Measurements from ENCODE around the gene BMP7. TPM values are rescaled to one million over a fixed set of nuclear protein-coding genes. Genes with fewer than 3 reads are reported as not detected.

BMP7 gene
- total RNA-seq, 1 donor from 2014 or later: 17.2 TPM

- H3K27me3 ChIP-seq: no peaks in the 10 kb centered on the region
- TF ChIP-seq CTCF (IDR thresholded peaks at IDR 0.05) (no peak), POLR2AphosphoS5 (IDR thresholded peaks at IDR 0.05; ENCODE audit: insufficient read depth in 1 of 2, low read depth in 1 of 2) (no peak), POLR2A (IDR thresholded peaks at IDR 0.05) (no peak)
- no peaks in the 10 kb centered on the region for H3K9me3 ChIP-seq
- H3K4me1 ChIP-seq: peaks cover 18% of the 10 kb centered on the region
- no peaks in the 10 kb centered on the region for H3K36me3 ChIP-seq
- intact Hi-C loops (cut with DNase I): no loop called here
- no peak overlapping the region for H3K27ac ChIP-seq
- H3K4me3 ChIP-seq: no peak overlapping the region
- no peak for DNase-seq (ENCODE audit: extremely low spot score in 2 of 2)
Observed at GRCh38 chr20:57247292-57247965, 19.0 kb downstream of the BMP7 start.

GRCh38 chr20:57245997-57246396, 20.4 kb downstream of the BMP7 start:
- Histone ChIP-seq H3K4me3 (no peak overlapping the region), H3K27me3 (no peaks in the 10 kb centered on the region), H3K4me1 (peaks cover 22% of the 10 kb centered on the region), H3K36me3 (no peaks in the 10 kb centered on the region), H3K9me3 (no peaks in the 10 kb centered on the region), H3K27ac (no peak overlapping the region)
- no peak for TF ChIP-seq POLR2AphosphoS5 (IDR thresholded peaks at IDR 0.05; ENCODE audit: insufficient read depth in 1 of 2, low read depth in 1 of 2)
- TF ChIP-seq POLR2A (IDR thresholded peaks at IDR 0.05): no peak
- no peak for TF ChIP-seq CTCF (IDR thresholded peaks at IDR 0.05)
- DNase-seq (ENCODE audit: extremely low spot score in 2 of 2): no peak
- intact Hi-C loops (cut with DNase I): no loop called here

- H3K27ac ChIP-seq: no peak overlapping the region
- H3K9me3 ChIP-seq: no peaks in the 10 kb centered on the region
- no peaks in the 10 kb centered on the region for H3K27me3 ChIP-seq
- H3K4me3 ChIP-seq: no peak overlapping the region
- TF ChIP-seq CTCF (IDR thresholded peaks at IDR 0.05) (no peak), POLR2A (IDR thresholded peaks at IDR 0.05) (no peak), POLR2AphosphoS5 (IDR thresholded peaks at IDR 0.05; ENCODE audit: insufficient read depth in 1 of 2, low read depth in 1 of 2) (no peak)
- peaks cover 19% of the 10 kb centered on the region for H3K4me1 ChIP-seq
- no peak for DNase-seq (ENCODE audit: extremely low spot score in 2 of 2)
- intact Hi-C loops (cut with DNase I): no loop called here
- H3K36me3 ChIP-seq: no peaks in the 10 kb centered on the region
Observed at GRCh38 chr20:57244627-57245214, 21.7 kb downstream of the BMP7 start.

- Histone ChIP-seq H3K4me3 (no peak overlapping the region), H3K9me3 (no peaks in the 10 kb centered on the region), H3K4me1 (peaks cover 19% of the 10 kb centered on the region), H3K27me3 (no peaks in the 10 kb centered on the region), H3K27ac (no peak overlapping the region), H3K36me3 (no peaks in the 10 kb centered on the region)
- TF ChIP-seq CTCF (IDR thresholded peaks at IDR 0.05): no peak
- TF ChIP-seq POLR2A (IDR thresholded peaks at IDR 0.05): no peak
- no peak for TF ChIP-seq POLR2AphosphoS5 (IDR thresholded peaks at IDR 0.05; ENCODE audit: insufficient read depth in 1 of 2, low read depth in 1 of 2)
- intact Hi-C loops (cut with DNase I): no loop called here
- no peak for DNase-seq (ENCODE audit: extremely low spot score in 2 of 2)
Observed at GRCh38 chr20:57244221-57244585, 22.2 kb downstream of the BMP7 start.
